Endodermal cell (in vitro differentiated cells): ENCODE data around the gene CAPN6. TPM values are rescaled to one million over a fixed set of nuclear protein-coding genes. Genes with fewer than 3 reads are reported as not detected.

Experiments used
- DNase-seq: peaks from one replicate; pipeline ENCODE4 v3.0.0-alpha.2; 2017
- H3K27ac ChIP-seq: 2 replicates; pipeline ENCODE4 v1.5.1; 2013; ENCODE audit warnings: mild to moderate bottlenecking, low read depth, low read length, moderate library complexity
- H3K27me3 ChIP-seq: 2 replicates; pipeline ENCODE4 v1.6.1; 2013; ENCODE audit warnings: mild to moderate bottlenecking, low read length, moderate library complexity; ENCODE audit not compliant: insufficient read depth, control insufficient read depth, poor library complexity, severe bottlenecking
- H3K36me3 ChIP-seq: 2 replicates; pipeline ENCODE4 v1.7.0; 2013; ENCODE audit warnings: mild to moderate bottlenecking, low read length, moderate library complexity; ENCODE audit not compliant: control insufficient read depth, insufficient read depth
- H3K4me1 ChIP-seq: one replicate; pipeline ENCODE4 v1.7.0; 2013; ENCODE audit warnings: low read length; ENCODE audit not compliant: control insufficient read depth, insufficient read depth
- H3K4me3 ChIP-seq: 2 replicates; pipeline ENCODE4 v1.5.1; 2013; ENCODE audit warnings: mild to moderate bottlenecking, low read length, moderate library complexity
- H3K9ac ChIP-seq: 2 replicates; pipeline ENCODE4 v1.6.1; 2013; ENCODE audit warnings: mild to moderate bottlenecking, low read length, moderate library complexity; ENCODE audit not compliant: poor library complexity, severe bottlenecking; ENCODE audit errors: extremely low read depth
- H3K9me3 ChIP-seq: 2 replicates; pipeline ENCODE4 v1.6.1; 2013; ENCODE audit warnings: mild to moderate bottlenecking, low read length, moderate library complexity; ENCODE audit not compliant: control insufficient read depth
- H3K27ac Mint-ChIP-seq: 2 replicates; pipeline ENCODE4 v1.8.0; 2020; ENCODE audit warnings: mixed read lengths
- H3K27me3 Mint-ChIP-seq: 2 replicates; pipeline ENCODE4 v1.8.0; 2021; ENCODE audit warnings: mild to moderate bottlenecking, mixed read lengths; ENCODE audit not compliant: insufficient read depth
- H3K36me3 Mint-ChIP-seq: 2 replicates; pipeline ENCODE4 v1.8.0; 2020; ENCODE audit warnings: low read depth, mixed read lengths
- H3K4me1 Mint-ChIP-seq: 2 replicates; pipeline ENCODE4 v1.8.0; 2020; ENCODE audit warnings: mixed read lengths
- H3K4me3 Mint-ChIP-seq: 2 replicates; pipeline ENCODE4 v1.8.0; 2020; ENCODE audit warnings: mild to moderate bottlenecking, moderate library complexity, mixed read lengths
- H3K9me3 Mint-ChIP-seq: 2 replicates; pipeline ENCODE4 v1.8.0; 2020; ENCODE audit warnings: mild to moderate bottlenecking, mixed read lengths
- CTCF ChIP-seq: fragments of 200-600 bp; sonication (generic); conservative IDR thresholded peaks from 2 replicates; pipeline ENCODE4 v1.5.0; 2021; ENCODE audit warnings: antibody characterized with exemption, mild to moderate bottlenecking
- WGBS, 2 experiments: methylation state at CpG; one replicate each; pipeline versions ENCODE4 v1.1.5 to v1.1.7; 2013; ENCODE audit warnings: missing lambda C conversion rate in 2 of 2, mixed read lengths in 1 of 2; ENCODE audit not compliant: insufficient coverage in 1 of 2, insufficient read length in 1 of 2; 5-methylcytosine and 5-hydroxymethylcytosine counted together
- total RNA-seq, 2 donors: library from RNA; stranded (reverse); fragmentation: NEBNext Ultra II Directional in 1 of 2; extraction: Animal tissue kit (Norgen Biotek cat#: 25700) in 1 of 2; gene quantifications; 2 replicates in 1 of 2; 3 replicates in 1 of 2; pipeline ENCODE4 v1.2.1, GENCODE V29; 2021

CAPN6 gene
- total RNA-seq, 2 donors from 2014 or later: 0.58 to 1.8 TPM

GRCh38 chrX:111260451-111260850 is 9.8 kb downstream of the CAPN6 start:
- no peak overlapping the region for H3K4me3 ChIP-seq
- H3K27me3 ChIP-seq: no peaks in the 10 kb centered on the region
- DNase-seq: no peak
- Mint-ChIP-seq H3K36me3 (no peaks in the 10 kb centered on the region), H3K27me3 (no peaks in the 10 kb centered on the region), H3K4me1 (peaks cover 10% of the 10 kb centered on the region), H3K4me3 (no peak overlapping the region), H3K27ac (no peak overlapping the region), H3K9me3 (no peaks in the 10 kb centered on the region)
- no peak overlapping the region for H3K9ac ChIP-seq
- no peak overlapping the region for H3K27ac ChIP-seq
- H3K36me3 ChIP-seq: no peaks in the 10 kb centered on the region
- no peaks in the 10 kb centered on the region for H3K4me1 ChIP-seq
- H3K9me3 ChIP-seq: no peaks in the 10 kb centered on the region
- no peak for TF ChIP-seq CTCF
- 88 to 100% methylated on average over 1 to 3 of the region's 3 CpGs for WGBS, 2 experiments

- H3K27ac Mint-ChIP-seq: no peak overlapping the region
Measured at GRCh38 chrX:111259559-111259958, 10.7 kb downstream of the CAPN6 start.

GRCh38 chrX:111257733-111258132 is 12.6 kb downstream of the CAPN6 start:
- Histone ChIP-seq H3K4me1 (no peaks in the 10 kb centered on the region), H3K9ac (no peak overlapping the region), H3K4me3 (no peak overlapping the region), H3K9me3 (no peaks in the 10 kb centered on the region), H3K27ac (no peak overlapping the region), H3K27me3 (no peaks in the 10 kb centered on the region), H3K36me3 (no peaks in the 10 kb centered on the region)
- Mint-ChIP-seq H3K4me3 (no peak overlapping the region), H3K36me3 (no peaks in the 10 kb centered on the region), H3K27ac (no peak overlapping the region), H3K9me3 (no peaks in the 10 kb centered on the region), H3K4me1 (peaks cover 10% of the 10 kb centered on the region), H3K27me3 (no peaks in the 10 kb centered on the region)
- no peak for DNase-seq
- WGBS, 2 experiments: 97% methylated on average over 3 of the region's 3 CpGs; no CpG with 5 or more reads in 1 of the 2 experiments
- no peak for TF ChIP-seq CTCF

More at GRCh38 chrX:111259559-111259958, 10.7 kb downstream of the CAPN6 start:
- Histone ChIP-seq H3K4me3 (no peak overlapping the region), H3K9ac (no peak overlapping the region), H3K4me1 (no peaks in the 10 kb centered on the region), H3K27ac (no peak overlapping the region), H3K27me3 (no peaks in the 10 kb centered on the region), H3K36me3 (no peaks in the 10 kb centered on the region), H3K9me3 (no peaks in the 10 kb centered on the region)
- Mint-ChIP-seq H3K9me3 (no peaks in the 10 kb centered on the region), H3K27me3 (no peaks in the 10 kb centered on the region), H3K36me3 (no peaks in the 10 kb centered on the region), H3K4me3 (no peak overlapping the region), H3K4me1 (peaks cover 10% of the 10 kb centered on the region)
- TF ChIP-seq CTCF: no peak
- 92% methylated on average over 2 of the region's 3 CpGs; no CpG with 5 or more reads in 1 of the 2 experiments for WGBS, 2 experiments
- DNase-seq: no peak
